ENCODE data around the gene C1orf35. TPM values are rescaled to one million over a fixed set of nuclear protein-coding genes. Genes with fewer than 3 reads are reported as not detected.

The C1orf35 gene
- total RNA-seq (2022; extraction: Qiagen RNA extraction), result 29.6 to 36.8 TPM (median 33.9 TPM) in 5 replicates

DNA sequence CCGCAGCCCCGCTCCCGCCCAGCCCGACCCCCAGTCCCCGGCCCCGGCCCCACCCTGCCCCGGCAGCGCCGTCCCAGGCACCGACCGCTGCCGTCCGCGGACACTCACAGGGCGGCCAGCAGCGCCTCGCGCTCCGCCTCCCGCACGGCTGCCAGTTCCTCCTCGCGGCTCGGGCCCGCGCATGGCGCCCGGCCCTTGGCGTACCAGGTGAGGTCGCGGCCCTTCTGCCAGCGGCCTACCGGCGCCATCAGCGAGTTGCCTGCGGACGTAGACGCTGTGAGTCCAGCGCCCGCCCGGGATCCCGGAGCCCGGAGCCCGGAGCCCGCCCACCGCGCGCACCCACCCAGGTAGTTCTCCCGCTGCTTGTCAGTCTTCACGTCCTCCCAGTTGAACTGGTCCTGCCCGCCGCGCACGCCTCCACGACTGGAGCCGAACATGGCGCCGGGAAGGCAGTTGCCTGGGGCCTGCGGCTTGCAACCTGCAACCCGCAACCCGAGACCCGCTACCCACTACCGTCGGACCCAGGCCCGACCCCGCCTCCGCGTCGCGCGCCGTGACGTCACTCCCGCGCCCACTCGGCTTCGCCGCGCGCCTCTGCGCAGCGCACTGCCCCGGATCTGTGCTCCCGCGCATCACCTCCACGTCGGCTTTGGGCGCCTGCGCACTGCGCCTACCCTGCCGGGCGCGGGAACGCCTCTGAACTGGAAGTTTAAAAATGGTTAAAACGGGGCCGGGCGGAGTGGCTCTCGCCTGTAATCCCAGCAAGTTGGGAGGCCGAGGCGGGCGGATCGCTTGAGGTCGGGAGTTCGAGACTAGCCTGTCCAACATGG lies at the start of gene C1orf35:
Gene C1orf35, minus strand, starts transcription at position 535 of the 830 bp plus-strand sequence. Its CDS starts 98 bp downstream, at position 437.

GRCh38 chr1:228149406-228150119 lies 46.4 kb upstream of the C1orf35 start, which contains the start of gene GJC2:
GJC2 (plus strand) TSS chr1:228149930; CDS start chr1:228157759, 7,829 bp downstream.

GRCh38 chr1:228139931-228140723 lies 37.0 kb upstream of the C1orf35 start, which contains the start of gene GUK1:
GUK1 (plus strand) TSS chr1:228140279; CDS start chr1:228140303, 24 bp downstream.

DNA sequence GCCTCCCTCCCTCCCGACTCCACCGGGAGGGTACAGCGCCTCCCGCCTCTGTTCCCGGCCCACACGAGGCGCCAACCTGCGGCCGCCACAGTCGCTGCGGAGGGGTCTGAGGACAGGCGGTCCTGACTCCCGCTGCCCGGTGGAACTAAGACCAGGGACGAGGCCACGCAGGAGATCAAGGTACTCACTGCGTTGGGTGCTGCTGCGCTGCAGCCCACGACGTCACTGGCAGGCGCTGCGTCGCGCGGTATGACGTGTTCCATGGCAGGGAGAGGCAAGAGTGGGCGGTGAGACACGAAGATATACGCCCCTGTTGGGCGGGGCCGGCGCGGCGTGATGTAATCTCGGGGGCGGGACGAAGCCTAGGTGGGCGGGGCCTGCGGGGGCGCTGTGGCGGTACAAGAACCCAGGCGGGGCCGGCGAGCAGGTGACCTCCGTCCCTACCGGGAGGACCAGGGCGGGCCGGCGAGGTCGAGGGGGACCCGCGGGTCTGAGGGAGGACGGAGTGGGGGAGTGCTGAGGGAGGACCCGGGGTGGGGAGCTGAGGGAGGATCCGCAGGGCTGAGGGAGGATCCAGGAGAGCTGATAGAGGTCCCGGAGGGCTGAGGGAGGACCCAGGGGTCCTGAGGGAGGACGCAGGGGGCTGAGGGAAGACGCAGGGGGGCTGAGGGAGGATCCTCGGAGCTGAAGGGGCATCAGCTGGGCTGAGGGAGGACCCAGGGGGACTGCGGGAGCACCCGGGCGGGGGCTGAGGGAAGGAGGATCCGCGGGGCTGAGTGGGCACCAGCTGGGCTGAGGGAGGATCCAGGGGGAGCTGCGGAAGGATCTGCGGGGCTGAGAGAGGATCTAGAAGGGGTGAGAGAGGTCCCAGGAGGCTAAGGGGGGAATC lies 6.2 kb upstream of the C1orf35 start, which contains the start of gene MRPL55:
Gene MRPL55, minus strand, starts transcription at position 227 of the 889 bp plus-strand sequence. CDS start 1,039 bp downstream, outside the sequence.

GRCh38 chr1:228082214-228082917 lies 20.8 kb downstream of the C1orf35 start, which contains the start of gene ARF1:
ARF1 (plus strand) TSS chr1:228082708; CDS start chr1:228097115, 14,407 bp downstream.

Other genes starting within 250 kb of the C1orf35 start
- gene WNT9A, start 155.4 kb downstream of the C1orf35 start, total RNA-seq (2022; extraction: Qiagen RNA extraction), result 5.0 to 6.7 TPM (median 5.7 TPM) in 5 replicates
- gene WNT3A, start 96.3 kb downstream of the C1orf35 start, total RNA-seq (2022; extraction: Qiagen RNA extraction), result 0.02 to 0.07 TPM (median 0.04 TPM) in 4 of 5 replicates, not detected in the other
- gene ARF1, start 20.6 kb downstream of the C1orf35 start, total RNA-seq (2022; extraction: Qiagen RNA extraction), result 347 to 462 TPM (median 449 TPM) in 5 replicates
- 66.7 to 74.9 TPM (median 69.3 TPM) in 5 replicates for gene MRPL55, start 6.0 kb upstream of the C1orf35 start, total RNA-seq (2022; extraction: Qiagen RNA extraction)
- 108 to 153 TPM (median 145 TPM) in 5 replicates for gene GUK1, start 37.0 kb upstream of the C1orf35 start, total RNA-seq (2022; extraction: Qiagen RNA extraction)
- gene GJC2, start 46.6 kb upstream of the C1orf35 start, total RNA-seq (2022; extraction: Qiagen RNA extraction), result 0.14 to 0.47 TPM (median 0.27 TPM) in 5 replicates
- 2.8 to 5.7 TPM (median 5.1 TPM) in 5 replicates for gene IBA57, start 62.5 kb upstream of the C1orf35 start, total RNA-seq (2022; extraction: Qiagen RNA extraction)
- 2.2 to 6.7 TPM (median 4.3 TPM) in 5 replicates for gene OBSCN, start 104.7 kb upstream of the C1orf35 start, total RNA-seq (2022; extraction: Qiagen RNA extraction)

Data from A549 treated with dexamethasone at 1 μM for 4 hours (cell line).